ENCODE results near the gene C14orf119. TPM values are rescaled to one million over a fixed set of nuclear protein-coding genes. Genes with fewer than 3 reads are reported as not detected.

C14orf119 gene
- total and polyA plus RNA-seq, 10 donors: 28.0 to 47.0 (median 39.0) TPM

- no peak for DNase-seq
- 76 to 90% (median 84%) methylated on average over 4 of the region's 4 CpGs for whole genome bisulfite sequencing, 5 donors
- Histone ChIP-seq H3K36me3 (peaks cover 0 to 37% (median 0%) of the 10 kb centered on the region in 6 donors), H3K27ac (no peak overlapping the region), H3K4me1 (no peaks in the 10 kb centered on the region), H3K9me3 (no peaks in the 10 kb centered on the region), H3K4me3 (no peak overlapping the region), H3K27me3 (replicated peaks in 1 of 7) (no peaks in the 10 kb centered on the region)
- TF ChIP-seq CTCF (IDR thresholded peaks at IDR 0.05 in 8 of 11, conservative IDR thresholded peaks at IDR 0.05 in 3 of 11) (no peak), POLR2AphosphoS5 (IDR thresholded peaks at IDR 0.05) (no peak), POLR2A (IDR thresholded peaks at IDR 0.05) (no peak)
- intact Hi-C loops (cut with DNase I; ENCODE audit: low total_unique reads): no loop called here
Observed at GRCh38 chr14:23142826-23143225, 47.5 kb downstream of the C14orf119 start.

GRCh38 chr14:23143911-23144310 lies 48.6 kb downstream of the C14orf119 start:
- 39 to 96% (median 90%) methylated on average over 1 of the region's 1 CpG for WGBS, 5 donors
- no peaks in the 10 kb centered on the region for H3K4me1 ChIP-seq
- no peaks in the 10 kb centered on the region for H3K27me3 ChIP-seq (replicated peaks in 1 of 7)
- no peak for DNase-seq
- no peak overlapping the region for H3K27ac ChIP-seq
- TF ChIP-seq POLR2AphosphoS5 (IDR thresholded peaks at IDR 0.05) (no peak), POLR2A (IDR thresholded peaks at IDR 0.05) (no peak), CTCF (IDR thresholded peaks at IDR 0.05 in 8 of 11, conservative IDR thresholded peaks at IDR 0.05 in 3 of 11) (no peak)
- peaks cover 0 to 26% (median 0%) of the 10 kb centered on the region in 6 donors for H3K36me3 ChIP-seq
- no peak overlapping the region for H3K4me3 ChIP-seq
- H3K9me3 ChIP-seq: no peaks in the 10 kb centered on the region
- intact Hi-C loops (cut with DNase I; ENCODE audit: low total_unique reads): no loop called here

- 79 to 97% (median 82%) methylated on average over 4 of the region's 4 CpGs for WGBS, 5 donors
- intact Hi-C loops (cut with DNase I; ENCODE audit: low total_unique reads): no loop called here
- H3K4me3 ChIP-seq: no peak overlapping the region
- no peak for DNase-seq
- H3K4me1 ChIP-seq: no peaks in the 10 kb centered on the region
- no peak for TF ChIP-seq CTCF (IDR thresholded peaks at IDR 0.05 in 8 of 11, conservative IDR thresholded peaks at IDR 0.05 in 3 of 11)
- TF ChIP-seq POLR2AphosphoS5 (IDR thresholded peaks at IDR 0.05): no peak
- TF ChIP-seq POLR2A (IDR thresholded peaks at IDR 0.05): no peak
- H3K27me3 ChIP-seq (replicated peaks in 1 of 7): no peaks in the 10 kb centered on the region
- peaks cover 0 to 6% (median 0%) of the 10 kb centered on the region in 6 donors for H3K36me3 ChIP-seq
- H3K9me3 ChIP-seq: no peaks in the 10 kb centered on the region
- peak overlapping the region in 2 of 8 donors; percentile 11 to 16 for H3K27ac ChIP-seq
Observed at GRCh38 chr14:23145794-23146350, 50.6 kb downstream of the C14orf119 start.

- DNase-seq: no peak
- TF ChIP-seq CTCF (IDR thresholded peaks at IDR 0.05 in 8 of 11, conservative IDR thresholded peaks at IDR 0.05 in 3 of 11) (no peak), POLR2A (IDR thresholded peaks at IDR 0.05) (no peak), POLR2AphosphoS5 (IDR thresholded peaks at IDR 0.05) (no peak)
- no peak overlapping the region for H3K4me3 ChIP-seq
- 90 to 100% (median 94%) methylated on average over 2 of the region's 2 CpGs for WGBS, 5 donors
- H3K9me3 ChIP-seq: no peaks in the 10 kb centered on the region
- peaks cover 0 to 4% (median 0%) of the 10 kb centered on the region in 6 donors for H3K36me3 ChIP-seq
- H3K4me1 ChIP-seq: no peaks in the 10 kb centered on the region
- peak overlapping the region in 2 of 8 donors; percentile 11 to 16 for H3K27ac ChIP-seq
- intact Hi-C loops (cut with DNase I; ENCODE audit: low total_unique reads): no loop called here
- H3K27me3 ChIP-seq (replicated peaks in 1 of 7): no peaks in the 10 kb centered on the region
Observed at GRCh38 chr14:23146351-23146910, 51.1 kb downstream of the C14orf119 start.
